Chondrocyte (in vitro differentiated cells): Measurements from ENCODE around the gene RNF151. TPM values are rescaled to one million over a fixed set of nuclear protein-coding genes. Genes with fewer than 3 reads are reported as not detected.
A peak's percentile ranks its signal among the peaks of the same experiment; 100 is the strongest.
"Not testable (repeated sequence)": the region's sequence is repeated elsewhere in the genome, so short reads cannot be mapped to it uniquely, and the experiment has no call there.

Experiments
- DNase-seq: peaks from one replicate; pipeline ENCODE4 v3.0.0; 2021; ENCODE audit warnings: mixed read lengths, low spot score
- H3K27ac Mint-ChIP-seq: one replicate; pipeline ENCODE4 v1.8.0; 2021; ENCODE audit warnings: mild to moderate bottlenecking, moderate library complexity, mixed read lengths; ENCODE audit not compliant: unreplicated experiment
- H3K27me3 Mint-ChIP-seq: 2 replicates; pipeline ENCODE4 v1.8.0; 2021; ENCODE audit warnings: low read depth, mixed read lengths
- H3K36me3 Mint-ChIP-seq: 2 replicates; pipeline ENCODE4 v1.8.0; 2021; ENCODE audit warnings: low read depth, mixed read lengths
- H3K4me1 Mint-ChIP-seq: 2 replicates; pipeline ENCODE4 v1.8.0; 2021; ENCODE audit warnings: low read depth, mild to moderate bottlenecking, mixed read lengths
- H3K4me3 Mint-ChIP-seq: one replicate; pipeline ENCODE4 v1.8.0; 2021; ENCODE audit warnings: mild to moderate bottlenecking, moderate library complexity, mixed read lengths; ENCODE audit not compliant: unreplicated experiment
- H3K9me3 Mint-ChIP-seq: 2 replicates; pipeline ENCODE4 v1.8.0; 2021; ENCODE audit warnings: low read depth, mixed read lengths
- total RNA-seq: library from RNA; stranded (reverse); gene quantifications from 3 replicates; pipeline ENCODE4 v1.2.1, GENCODE V29; 2021
- TF ChIP-seq, protein P1 (sequence below): fragments of 200-600 bp; sonication (generic); IDR thresholded peaks from 2 replicates; pipeline ENCODE4 v1.5.0; 2021; ENCODE audit warnings: antibody characterized with exemption, mild to moderate bottlenecking, moderate library complexity

The RNF151 gene
- total RNA-seq, 1 donor from 2014 or later = not detected

DNA sequence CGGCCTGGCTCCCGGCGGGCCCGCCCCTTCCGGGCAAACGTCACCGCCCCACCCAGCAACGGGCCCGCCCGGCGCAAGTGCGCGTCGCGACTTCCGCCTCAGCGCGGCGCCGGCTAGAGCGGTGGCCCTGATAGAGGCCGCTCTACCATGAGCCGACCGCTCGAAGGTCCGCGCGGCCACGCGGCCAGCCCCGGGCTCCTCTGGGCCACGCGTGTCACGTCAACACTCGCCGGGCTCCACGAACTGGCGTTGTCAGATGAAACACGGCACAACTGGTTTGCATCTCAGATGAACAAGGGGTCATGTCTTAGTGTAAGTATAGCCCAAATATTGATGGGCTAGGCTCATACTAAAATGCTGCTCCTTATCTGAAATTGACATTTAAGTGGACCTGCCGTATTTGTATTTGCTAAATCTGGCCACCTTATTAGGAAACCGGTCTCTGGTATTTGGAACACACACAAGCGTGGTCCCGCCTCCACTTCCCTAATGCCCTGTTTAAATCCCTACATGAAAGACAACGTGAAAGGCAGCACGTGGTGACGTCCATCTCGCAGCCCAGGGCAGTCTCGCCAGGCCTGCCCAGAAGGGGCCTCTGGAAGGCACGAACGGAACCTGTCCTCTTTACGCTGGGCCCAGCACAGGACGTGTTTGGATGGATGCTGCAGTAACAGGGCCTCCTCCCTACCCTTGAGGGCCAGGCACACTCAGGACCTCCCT, 43.3 kb downstream of the RNF151 start, which contains the start of gene ZNF598:
ZNF598 (minus strand) TSS at position 31 of the 720 bp plus-strand sequence.
- TF ChIP-seq, protein P1, sequence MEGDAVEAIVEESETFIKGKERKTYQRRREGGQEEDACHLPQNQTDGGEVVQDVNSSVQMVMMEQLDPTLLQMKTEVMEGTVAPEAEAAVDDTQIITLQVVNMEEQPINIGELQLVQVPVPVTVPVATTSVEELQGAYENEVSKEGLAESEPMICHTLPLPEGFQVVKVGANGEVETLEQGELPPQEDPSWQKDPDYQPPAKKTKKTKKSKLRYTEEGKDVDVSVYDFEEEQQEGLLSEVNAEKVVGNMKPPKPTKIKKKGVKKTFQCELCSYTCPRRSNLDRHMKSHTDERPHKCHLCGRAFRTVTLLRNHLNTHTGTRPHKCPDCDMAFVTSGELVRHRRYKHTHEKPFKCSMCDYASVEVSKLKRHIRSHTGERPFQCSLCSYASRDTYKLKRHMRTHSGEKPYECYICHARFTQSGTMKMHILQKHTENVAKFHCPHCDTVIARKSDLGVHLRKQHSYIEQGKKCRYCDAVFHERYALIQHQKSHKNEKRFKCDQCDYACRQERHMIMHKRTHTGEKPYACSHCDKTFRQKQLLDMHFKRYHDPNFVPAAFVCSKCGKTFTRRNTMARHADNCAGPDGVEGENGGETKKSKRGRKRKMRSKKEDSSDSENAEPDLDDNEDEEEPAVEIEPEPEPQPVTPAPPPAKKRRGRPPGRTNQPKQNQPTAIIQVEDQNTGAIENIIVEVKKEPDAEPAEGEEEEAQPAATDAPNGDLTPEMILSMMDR = peak; percentile 47
- Mint-ChIP-seq H3K4me3 (peak within 1 kb of the TSS; percentile 86), H3K4me1 (peaks cover 37% of the 10 kb centered on the region), H3K27ac (peak within 1 kb of the TSS; percentile 93), H3K9me3 (no peaks in the 10 kb centered on the region), H3K27me3 (no peaks in the 10 kb centered on the region), H3K36me3 (no peaks in the 10 kb centered on the region)
- DNase-seq = no peak

DNA sequence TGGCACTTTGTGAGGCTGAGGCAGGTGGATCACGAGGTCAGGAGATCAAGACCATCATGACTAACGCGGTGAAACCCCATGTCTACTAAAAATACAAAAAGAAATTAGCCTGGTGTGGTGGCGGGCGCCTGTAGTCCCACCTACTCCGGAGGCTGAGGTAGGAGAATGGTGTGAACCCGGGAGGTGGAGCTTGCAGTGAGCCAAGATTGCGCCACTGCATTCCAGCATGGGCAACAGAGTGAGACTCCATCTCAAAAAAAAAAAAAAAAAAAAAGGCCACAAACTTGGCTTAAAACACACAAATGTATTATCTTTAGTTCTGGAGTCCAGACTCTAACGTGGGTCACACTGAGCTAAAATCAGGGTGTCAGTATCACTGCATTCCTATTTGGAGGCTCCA, 45.1 kb downstream of the RNF151 start:
- not testable (repeated sequence) for H3K27me3 Mint-ChIP-seq, H3K4me3 Mint-ChIP-seq, H3K27ac Mint-ChIP-seq, H3K9me3 Mint-ChIP-seq, H3K36me3 Mint-ChIP-seq, DNase-seq
- H3K4me1 Mint-ChIP-seq = peaks cover 28% of the 10 kb centered on the region

DNA sequence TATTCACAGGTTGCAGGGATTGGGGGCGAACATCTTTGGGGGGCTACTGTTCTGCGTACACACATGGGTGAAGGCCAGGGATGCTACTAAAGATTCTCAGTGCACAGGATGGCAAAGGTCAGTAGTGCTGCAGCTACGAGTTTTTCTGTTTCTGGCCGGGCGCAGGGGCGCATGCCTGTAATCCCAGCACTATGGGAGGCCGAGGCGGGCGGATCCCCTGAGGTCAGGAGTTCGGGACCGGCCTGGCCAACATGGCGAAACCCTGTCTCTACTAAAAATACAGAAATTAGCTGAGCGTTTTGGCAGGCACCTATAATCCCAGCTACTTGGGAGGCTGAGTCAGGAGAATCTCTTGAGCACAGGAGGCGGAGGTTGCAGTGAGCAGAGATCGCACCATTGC, 46.9 kb downstream of the RNF151 start:
- Mint-ChIP-seq H3K4me3 (no peak overlapping the region), H3K9me3 (no peaks in the 10 kb centered on the region), H3K27ac (no peak overlapping the region), H3K4me1 (peaks cover 11% of the 10 kb centered on the region), H3K27me3 (no peaks in the 10 kb centered on the region), H3K36me3 (no peaks in the 10 kb centered on the region)
- TF ChIP-seq, protein P1 = no peak
- DNase-seq = no peak

DNA sequence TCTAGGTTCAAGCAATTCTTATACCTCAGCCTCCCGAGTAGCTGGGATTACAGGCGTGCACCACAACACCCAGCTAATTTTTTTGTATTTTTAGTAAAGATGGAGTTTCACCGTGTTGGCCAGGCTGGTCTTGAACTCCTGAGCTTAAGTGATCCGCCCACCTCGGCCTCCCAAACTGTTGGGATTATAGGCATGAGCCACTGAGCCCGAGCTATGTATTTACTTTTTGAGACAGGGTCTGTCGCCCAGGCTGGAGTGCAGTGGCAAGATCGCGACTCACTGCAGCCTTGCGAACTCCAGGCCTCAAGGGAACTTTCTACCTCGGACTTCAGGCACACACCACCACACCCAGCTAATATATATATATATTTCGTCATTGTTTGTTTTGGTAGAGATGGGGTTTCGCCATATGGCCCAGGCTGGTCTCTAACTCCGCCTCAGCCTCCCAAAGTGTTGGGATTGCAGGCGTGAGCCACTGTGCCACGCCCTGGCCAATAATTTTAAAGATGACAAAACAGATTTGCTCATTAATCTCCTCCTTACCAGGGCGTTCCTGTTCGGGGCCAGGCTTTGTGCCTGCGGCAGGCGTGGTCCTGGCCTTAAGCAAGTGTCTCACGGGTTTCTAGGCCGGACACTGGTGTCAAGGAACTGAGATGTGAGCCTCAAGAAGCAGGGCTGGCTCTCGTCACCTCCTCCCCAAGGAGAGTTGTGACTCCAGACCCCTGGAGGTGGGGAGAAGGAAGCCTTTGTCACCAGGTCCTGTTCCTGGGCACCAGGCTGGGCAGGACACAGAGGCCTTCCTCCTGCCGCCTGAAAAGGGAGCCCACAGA, 48.7 kb downstream of the RNF151 start:
- H3K4me1 Mint-ChIP-seq = peaks cover 2% of the 10 kb centered on the region
- H3K4me3 Mint-ChIP-seq = no peak overlapping the region
- no peak overlapping the region for H3K27ac Mint-ChIP-seq
- no peaks in the 10 kb centered on the region for H3K36me3 Mint-ChIP-seq
- no peak for DNase-seq
- TF ChIP-seq, protein P1 = no peak
- no peaks in the 10 kb centered on the region for H3K9me3 Mint-ChIP-seq
- H3K27me3 Mint-ChIP-seq = peaks cover 5% of the 10 kb centered on the region

DNA sequence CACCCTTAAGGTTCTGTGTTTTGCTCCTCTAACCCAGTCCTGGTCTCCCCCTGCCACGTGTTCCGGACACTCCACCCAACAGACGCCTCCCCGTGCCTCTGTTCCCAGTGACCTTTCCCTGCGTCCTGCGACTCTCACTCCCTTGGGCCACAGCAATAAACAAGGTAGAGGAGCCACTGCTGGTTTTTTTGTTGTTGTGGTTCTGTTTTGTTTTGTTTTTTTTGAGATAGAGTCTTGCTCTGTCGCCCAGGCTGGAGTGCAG, 49.2 kb downstream of the RNF151 start:
- H3K9me3 Mint-ChIP-seq = no peaks in the 10 kb centered on the region
- peaks cover 8% of the 10 kb centered on the region for H3K27me3 Mint-ChIP-seq
- H3K4me1 Mint-ChIP-seq = peaks cover 4% of the 10 kb centered on the region
- no peak overlapping the region for H3K4me3 Mint-ChIP-seq
- TF ChIP-seq, protein P1 = no peak
- no peaks in the 10 kb centered on the region for H3K36me3 Mint-ChIP-seq
- DNase-seq = no peak
- H3K27ac Mint-ChIP-seq = no peak overlapping the region
